ENCODE data around the gene SEPSECS. TPM values are rescaled to one million over a fixed set of nuclear protein-coding genes. Genes with fewer than 3 reads are reported as not detected.

SEPSECS gene
- polyA plus RNA-seq, 1 donor (not counting 4 experiments of a cell fraction or from before 2014, with no cell fraction given), result 6.6 TPM

- Histone ChIP-seq H3K36me3 (ENCODE audit: control insufficient read depth in 2 of 2, extremely low read depth in 1 of 2, insufficient read depth in 2 of 2, low read length in 2 of 2) (no peaks in the 10 kb centered on the region), H3K4me3 (ENCODE audit: control insufficient read depth in 2 of 3, extremely low read depth in 1 of 3, insufficient read depth in 2 of 3, low read depth in 1 of 3, low read length in 3 of 3) (no peak overlapping the region), H3K27me3 (ENCODE audit: control insufficient read depth, extremely low read depth, insufficient read depth, low read length) (no peaks in the 10 kb centered on the region), H3K9me3 (ENCODE audit: control insufficient read depth, low read depth, low read length) (no peaks in the 10 kb centered on the region), H3K9me1 (ENCODE audit: control insufficient read depth, extremely low read depth, insufficient read depth, low read length) (no peaks in the 10 kb centered on the region), H3K4me2 (ENCODE audit: control insufficient read depth, extremely low read depth, insufficient read depth, low read depth, low read length) (no peak overlapping the region), H3K79me2 (ENCODE audit: control insufficient read depth, insufficient read depth, low read length) (no peaks in the 10 kb centered on the region), H3K27ac (ENCODE audit: control insufficient read depth, insufficient read depth, low read length) (no peak overlapping the region), H4K20me1 (ENCODE audit: control insufficient read depth, extremely low read depth, insufficient read depth, low read length) (no peaks in the 10 kb centered on the region), H3K4me1 (ENCODE audit: control insufficient read depth, extremely low read depth, insufficient read depth, low read length) (no peaks in the 10 kb centered on the region), H3K9ac (ENCODE audit: control insufficient read depth, extremely low read depth, insufficient read depth, low read length) (no peak overlapping the region), H2AFZ (ENCODE audit: control insufficient read depth, low read length) (no peak overlapping the region)
- DNase-seq (ENCODE audit: low read depth, low spot score), result no peak
- FAIRE-seq, result no peak
- TF ChIP-seq CTCF (optimal IDR thresholded peaks at IDR 0.05 in 1 of 3, IDR thresholded peaks at IDR 0.05 in 1 of 3, conservative IDR thresholded peaks at IDR 0.05 in 1 of 3; ENCODE audit: extremely low read depth in 1 of 3, insufficient read depth in 2 of 3, low read length in 3 of 3), result no peak
- TF ChIP-seq EZH2 (IDR thresholded peaks at IDR 0.05; ENCODE audit: low read length), result no peak
- dilution Hi-C loops (cut with MboI; ENCODE audit: extremely low pct_ligation_motif_present, low sequenced_read_pairs), result no loop called here
Measured at GRCh38 chr4:25109511-25109910, 50.7 kb downstream of the SEPSECS start.

- no peaks in the 10 kb centered on the region for H3K4me1 ChIP-seq (ENCODE audit: control insufficient read depth, extremely low read depth, insufficient read depth, low read length)
- H2AFZ ChIP-seq (ENCODE audit: control insufficient read depth, low read length), result no peak overlapping the region
- H3K27ac ChIP-seq (ENCODE audit: control insufficient read depth, insufficient read depth, low read length), result no peak overlapping the region
- no peaks in the 10 kb centered on the region for H3K27me3 ChIP-seq (ENCODE audit: control insufficient read depth, extremely low read depth, insufficient read depth, low read length)
- no peaks in the 10 kb centered on the region for H3K9me1 ChIP-seq (ENCODE audit: control insufficient read depth, extremely low read depth, insufficient read depth, low read length)
- FAIRE-seq (no peak), DNase-seq (ENCODE audit: low read depth, low spot score) (no peak)
- H3K9ac ChIP-seq (ENCODE audit: control insufficient read depth, extremely low read depth, insufficient read depth, low read length), result no peak overlapping the region
- no peak overlapping the region for H3K4me2 ChIP-seq (ENCODE audit: control insufficient read depth, extremely low read depth, insufficient read depth, low read depth, low read length)
- TF ChIP-seq EZH2 (IDR thresholded peaks at IDR 0.05; ENCODE audit: low read length) (no peak), CTCF (optimal IDR thresholded peaks at IDR 0.05 in 1 of 3, IDR thresholded peaks at IDR 0.05 in 1 of 3, conservative IDR thresholded peaks at IDR 0.05 in 1 of 3; ENCODE audit: extremely low read depth in 1 of 3, insufficient read depth in 2 of 3, low read length in 3 of 3) (no peak)
- H3K79me2 ChIP-seq (ENCODE audit: control insufficient read depth, insufficient read depth, low read length), result no peaks in the 10 kb centered on the region
- dilution Hi-C loops (cut with MboI; ENCODE audit: extremely low pct_ligation_motif_present, low sequenced_read_pairs), result no loop called here
- no peaks in the 10 kb centered on the region for H3K36me3 ChIP-seq (ENCODE audit: control insufficient read depth in 2 of 2, extremely low read depth in 1 of 2, insufficient read depth in 2 of 2, low read length in 2 of 2)
- no peaks in the 10 kb centered on the region for H3K9me3 ChIP-seq (ENCODE audit: control insufficient read depth, low read depth, low read length)
- H4K20me1 ChIP-seq (ENCODE audit: control insufficient read depth, extremely low read depth, insufficient read depth, low read length), result no peaks in the 10 kb centered on the region
- H3K4me3 ChIP-seq (ENCODE audit: control insufficient read depth in 2 of 3, extremely low read depth in 1 of 3, insufficient read depth in 2 of 3, low read depth in 1 of 3, low read length in 3 of 3), result no peak overlapping the region
Measured at GRCh38 chr4:25108556-25108955, 51.7 kb downstream of the SEPSECS start.

All from keratinocyte (primary cell).